ENCODE measurements around the gene LSM11. TPM values are rescaled to one million over a fixed set of nuclear protein-coding genes. Genes with fewer than 3 reads are reported as not detected.
A peak's percentile ranks its signal among the peaks of the same experiment; 100 is the strongest.

Gene LSM11
- total RNA-seq, 1 experiment from 2014 or later = 4.3 TPM

- Histone ChIP-seq H3K27me3 (no peaks in the 10 kb centered on the region), H3K36me3 (peaks cover 26% of the 10 kb centered on the region), H3K4me3 (no peak overlapping the region), H3K9me3 (no peaks in the 10 kb centered on the region)
- DNase-seq = no peak
Observed at GRCh38 chr5:157749462-157749799, 5.9 kb downstream of the LSM11 start.

GRCh38 chr5:157750320-157750719 lies 6.8 kb downstream of the LSM11 start:
- Histone ChIP-seq H3K36me3 (peaks cover 30% of the 10 kb centered on the region), H3K4me3 (no peak overlapping the region), H3K9me3 (no peaks in the 10 kb centered on the region), H3K27me3 (no peaks in the 10 kb centered on the region)
- DNase-seq = peak; percentile 31

- no peak overlapping the region for H3K4me3 ChIP-seq
Observed at GRCh38 chr5:157756122-157756521, 12.6 kb downstream of the LSM11 start.

GRCh38 chr5:157758706-157759105 lies 15.2 kb downstream of the LSM11 start:
- Histone ChIP-seq H3K36me3 (peaks cover 31% of the 10 kb centered on the region), H3K4me3 (no peak overlapping the region), H3K9me3 (no peaks in the 10 kb centered on the region), H3K27me3 (no peaks in the 10 kb centered on the region)
- no peak for DNase-seq

More at GRCh38 chr5:157756122-157756521, 12.6 kb downstream of the LSM11 start:
- Histone ChIP-seq H3K9me3 (no peaks in the 10 kb centered on the region), H3K27me3 (no peaks in the 10 kb centered on the region), H3K36me3 (peaks cover 45% of the 10 kb centered on the region)
- DNase-seq = no peak

- Histone ChIP-seq H3K9me3 (no peaks in the 10 kb centered on the region), H3K27me3 (no peaks in the 10 kb centered on the region), H3K4me3 (no peak overlapping the region), H3K36me3 (peaks cover 12% of the 10 kb centered on the region)
- DNase-seq = no peak
Observed at GRCh38 chr5:157761690-157762621, 18.4 kb downstream of the LSM11 start.

GRCh38 chr5:157764531-157764930 lies 21.0 kb downstream of the LSM11 start:
- peaks cover 7% of the 10 kb centered on the region; the same call in 1 of the 2 replicates for H3K36me3 ChIP-seq
- no peaks in the 10 kb centered on the region for H3K9me3 ChIP-seq
- no peak overlapping the region for H3K4me3 ChIP-seq
- no peaks in the 10 kb centered on the region for H3K27me3 ChIP-seq
- DNase-seq = no peak

GRCh38 chr5:157766442-157766841 lies 22.9 kb downstream of the LSM11 start:
- Histone ChIP-seq H3K27me3 (no peaks in the 10 kb centered on the region), H3K36me3 (peaks cover 2% of the 10 kb centered on the region; the same call in 1 of the 2 replicates), H3K9me3 (no peaks in the 10 kb centered on the region; the same call in 1 of the 2 replicates), H3K4me3 (no peak overlapping the region)
- DNase-seq = no peak

GRCh38 chr5:157766902-157767301 lies 23.4 kb downstream of the LSM11 start:
- H3K27me3 ChIP-seq = no peaks in the 10 kb centered on the region
- no peaks in the 10 kb centered on the region; the same call in 1 of the 2 replicates for H3K9me3 ChIP-seq
- no peak overlapping the region for H3K4me3 ChIP-seq
- H3K36me3 ChIP-seq = no peaks in the 10 kb centered on the region
- no peak for DNase-seq

- no peak for DNase-seq
- Histone ChIP-seq H3K9me3 (no peaks in the 10 kb centered on the region; the same call in 1 of the 2 replicates), H3K4me3 (no peak overlapping the region)
Observed at GRCh38 chr5:157767689-157768088, 24.2 kb downstream of the LSM11 start.

GRCh38 chr5:157770665-157771064 lies 27.2 kb downstream of the LSM11 start:
- no peaks in the 10 kb centered on the region for H3K36me3 ChIP-seq
- no peaks in the 10 kb centered on the region for H3K27me3 ChIP-seq
- no peak for DNase-seq
- no peak overlapping the region for H3K4me3 ChIP-seq
- H3K9me3 ChIP-seq = no peaks in the 10 kb centered on the region; the same call in 1 of the 2 replicates

More at GRCh38 chr5:157767689-157768088, 24.2 kb downstream of the LSM11 start:
- no peaks in the 10 kb centered on the region for H3K36me3 ChIP-seq
- H3K27me3 ChIP-seq = no peaks in the 10 kb centered on the region

- Histone ChIP-seq H3K9me3 (no peaks in the 10 kb centered on the region; the same call in 1 of the 2 replicates), H3K4me3 (no peak overlapping the region), H3K27me3 (no peaks in the 10 kb centered on the region), H3K36me3 (no peaks in the 10 kb centered on the region)
- no peak for DNase-seq
Observed at GRCh38 chr5:157772127-157772526, 28.6 kb downstream of the LSM11 start.

- Histone ChIP-seq H3K4me3 (no peak overlapping the region), H3K9me3 (no peaks in the 10 kb centered on the region), H3K27me3 (no peaks in the 10 kb centered on the region), H3K36me3 (peaks cover 2% of the 10 kb centered on the region; the same call in 1 of the 2 replicates)
- peak; percentile 25 for DNase-seq
Observed at GRCh38 chr5:157778121-157778805, 34.8 kb downstream of the LSM11 start.

GRCh38 chr5:157779221-157779620 lies 35.7 kb downstream of the LSM11 start:
- Histone ChIP-seq H3K4me3 (no peak overlapping the region), H3K27me3 (no peaks in the 10 kb centered on the region), H3K36me3 (peaks cover 11% of the 10 kb centered on the region), H3K9me3 (no peaks in the 10 kb centered on the region)
- no peak for DNase-seq

GRCh38 chr5:157785801-157786200 lies 42.3 kb downstream of the LSM11 start:
- H3K9me3 ChIP-seq = no peaks in the 10 kb centered on the region
- DNase-seq = no peak
- peaks cover 63% of the 10 kb centered on the region for H3K36me3 ChIP-seq
- no peaks in the 10 kb centered on the region for H3K27me3 ChIP-seq
- no peak overlapping the region for H3K4me3 ChIP-seq

- no peaks in the 10 kb centered on the region for H3K27me3 ChIP-seq
- no peak for DNase-seq
- H3K4me3 ChIP-seq = no peak overlapping the region
- H3K36me3 ChIP-seq = peaks cover 64% of the 10 kb centered on the region
- H3K9me3 ChIP-seq = no peaks in the 10 kb centered on the region
Observed at GRCh38 chr5:157793301-157793700, 49.8 kb downstream of the LSM11 start.

GRCh38 chr5:157799578-157799977 lies 56.1 kb downstream of the LSM11 start:
- Histone ChIP-seq H3K36me3 (peaks cover 47% of the 10 kb centered on the region), H3K4me3 (no peak overlapping the region), H3K27me3 (no peaks in the 10 kb centered on the region), H3K9me3 (no peaks in the 10 kb centered on the region)
- DNase-seq = no peak

- Histone ChIP-seq H3K9me3 (no peaks in the 10 kb centered on the region), H3K36me3 (peaks cover 50% of the 10 kb centered on the region)
- DNase-seq = no peak
Observed at GRCh38 chr5:157800137-157800536, 56.6 kb downstream of the LSM11 start.

More at GRCh38 chr5:157800137-157800536, 56.6 kb downstream of the LSM11 start:
- H3K27me3 ChIP-seq = no peaks in the 10 kb centered on the region
- H3K4me3 ChIP-seq = no peak overlapping the region

All from MG63 (cell line).